GM12878 (cell line): Measurements from ENCODE around the gene CDC42SE2. TPM values are rescaled to one million over a fixed set of nuclear protein-coding genes. Genes with fewer than 3 reads are reported as not detected.

Experiments
- ATAC-seq: fragments of 200-7000 bp; cut with Tn5 transposase; 3 replicates; pipeline ENCODE4 v1.9.1; 2020; ENCODE audit warnings: mild to moderate bottlenecking, moderate library complexity
- BruUV-seq: library from RNA; stranded (reverse); fragments of 400-500 nt; replicated peaks from 2 replicates; lab custom pipeline; 2021; lab: Mats Ljungman, UMichigan
- CTCF ChIA-PET: fragments of 300-600 bp; sonication (Branson Sonifier 250); formaldehyde crosslinking; extraction: SDS; loops from one replicate; lab custom pipeline; 2021; ENCODE audit warnings: inconsistent platforms; lab: Yijun Ruan, JAX
- POLR2A ChIA-PET: fragments of 350-600 bp; formaldehyde crosslinking; extraction: SDS; loops from one replicate; lab custom pipeline; 2021; ENCODE audit warnings: inconsistent platforms; lab: Charles Lee
- RAD21 ChIA-PET: fragments of 300-600 bp; sonication (Branson Sonifier 250); formaldehyde crosslinking; loops from one replicate; lab custom pipeline; 2023; ENCODE audit warnings: antibody characterized with exemption; ENCODE audit not compliant: unreplicated experiment; lab: Charles Lee
- SMC1A ChIA-PET: fragments of 300-600 bp; sonication (Branson Sonifier 250); formaldehyde crosslinking; loops from one replicate; lab custom pipeline; 2023; ENCODE audit not compliant: unreplicated experiment, uncharacterized antibody; lab: Charles Lee
- DNase-seq: peaks from one replicate; pipeline ENCODE4 v3.0.0-alpha.2; 2011; ENCODE audit warnings: low read depth, low spot score
- FAIRE-seq: peaks from 3 replicates; lab custom pipeline; 2011; peaks lifted over from hg19 to GRCh38; lab: Jason Lieb, UNC
- H2AFZ ChIP-seq: 2 replicates; pipeline ENCODE4 v1.6.0; 2011; ENCODE audit warnings: low read depth, low read length, control low read depth; ENCODE audit not compliant: control insufficient read depth
- H3K27ac ChIP-seq: 2 replicates; pipeline ENCODE4 v1.5.1; 2011; ENCODE audit warnings: control low read depth; ENCODE audit not compliant: control insufficient read depth, insufficient read depth
- H3K27me3 ChIP-seq, 2 experiments: replicated peaks in 1 of 2; 2 replicates each; pipeline versions ENCODE4 v1.6.0 to v1.6.1; 2011; ENCODE audit warnings: low read length in 1 of 2; ENCODE audit not compliant: control insufficient read depth in 2 of 2, insufficient read depth in 2 of 2
- H3K36me3 ChIP-seq, 2 experiments: 2 replicates each; pipeline ENCODE4 v1.5.1; 2011; ENCODE audit warnings: low read length in 1 of 2; ENCODE audit not compliant: control insufficient read depth in 2 of 2, insufficient read depth in 2 of 2
- H3K4me1 ChIP-seq: 2 replicates; pipeline ENCODE4 v1.6.1; 2011; ENCODE audit warnings: mild to moderate bottlenecking, low read length, moderate library complexity, mixed read lengths; ENCODE audit not compliant: control insufficient read depth, insufficient read depth
- H3K4me2 ChIP-seq: 2 replicates; pipeline ENCODE4 v1.6.0; 2011; ENCODE audit warnings: control low read depth; ENCODE audit not compliant: control insufficient read depth, insufficient read depth
- H3K4me3 ChIP-seq: fragments of 200-600 bp; sonication (generic); 2 replicates; pipeline ENCODE4 v1.5.1; 2016
- H3K79me2 ChIP-seq: 2 replicates; pipeline ENCODE4 v1.6.0; 2011; ENCODE audit warnings: low read length; ENCODE audit not compliant: control insufficient read depth, insufficient read depth
- H3K9ac ChIP-seq: 2 replicates; pipeline ENCODE4 v1.8.0; 2011; ENCODE audit warnings: low read length, control low read depth, mixed read lengths; ENCODE audit not compliant: control insufficient read depth, insufficient read depth
- H3K9me3 ChIP-seq: replicated peaks from 3 replicates; pipeline ENCODE4 v1.5.1; 2011; ENCODE audit warnings: mild to moderate bottlenecking, low read length; ENCODE audit not compliant: control insufficient read depth, insufficient read depth
- H4K20me1 ChIP-seq: 2 replicates; pipeline ENCODE4 v1.6.0; 2011; ENCODE audit not compliant: control insufficient read depth, insufficient read depth
- BACH1 ChIP-seq: fragments of 450-650 bp; IDR thresholded peaks from 2 replicates; pipeline ENCODE4 v1.6.1; 2017; ENCODE audit warnings: mild to moderate bottlenecking, borderline replicate concordance
- EGR1 ChIP-seq, 2 experiments: IDR thresholded peaks; 1 replicate in 1 of 2; 2 replicates in 1 of 2; pipeline ENCODE4 v1.6.1; 2011 to 2012; ENCODE audit warnings: low read depth in 2 of 2, low read length in 2 of 2, borderline replicate concordance in 1 of 2, mild to moderate bottlenecking in 1 of 2, moderate library complexity in 1 of 2
- FOXM1 ChIP-seq: IDR thresholded peaks from 2 replicates; pipeline ENCODE4 v1.6.1; 2012; ENCODE audit warnings: low read depth, mild to moderate bottlenecking, inconsistent platforms, low read length, moderate library complexity
- MAX ChIP-seq: IDR thresholded peaks from 2 replicates; pipeline ENCODE4 v1.6.1; 2012; ENCODE audit warnings: low read depth, low read length, improper control_type of control experiment
- MLLT1 ChIP-seq: fragments of 450-650 bp; IDR thresholded peaks from 2 replicates; pipeline ENCODE4 v1.6.1; 2016; ENCODE audit warnings: mild to moderate bottlenecking
- NFYB ChIP-seq: IDR thresholded peaks from 2 replicates; pipeline ENCODE4 v1.6.1; 2011; ENCODE audit warnings: low read depth, mild to moderate bottlenecking, low read length, improper control_type of control experiment, moderate library complexity; ENCODE audit not compliant: insufficient read depth
- RAD21 ChIP-seq: IDR thresholded peaks from 2 replicates; pipeline ENCODE4 v1.6.1; 2011; ENCODE audit warnings: mild to moderate bottlenecking, low read depth, low read length, moderate library complexity; ENCODE audit not compliant: insufficient read depth
- SMARCA5 ChIP-seq: fragments of 450-650 bp; IDR thresholded peaks from 2 replicates; pipeline ENCODE4 v1.6.1; 2017; ENCODE audit warnings: mild to moderate bottlenecking
- ZSCAN29 ChIP-seq: fragments of 450-650 bp; IDR thresholded peaks from 2 replicates; pipeline ENCODE4 v1.6.1; 2017; ENCODE audit warnings: mild to moderate bottlenecking, moderate library complexity
- WGBS: methylation state at CpG from one replicate; pipeline ENCODE4 v1.1.6; 2016; ENCODE audit warnings: low lambda C conversion rate; ENCODE audit not compliant: insufficient replicate concordance, insufficient coverage; ENCODE audit errors: missing lambda C conversion rate; 5-methylcytosine and 5-hydroxymethylcytosine counted together
- in situ Hi-C: fragments of 300-500 bp; cut with MboI; formaldehyde crosslinking; loops from 9 replicates; pipeline ENCODE4 v1.14.3; 2018; ENCODE audit warnings: mixed read lengths
- intact Hi-C: fragments of 100-400 bp; cut with micrococcal nuclease; formaldehyde crosslinking; loops from one replicate; pipeline ENCODE4 v1.14.2; 2022; ENCODE audit not compliant: unreplicated experiment
- polyA plus RNA-seq, 11 experiments: library from polyadenylated mRNA; depleted of rRNA in 4 of 11; unstranded in 6 of 11; stranded (reverse) in 5 of 11; fragments of >200 nt; fragmentation: Nextera tagmentation in 4 of 11; fragmentation: Illumina TruSeq in 1 of 11; extraction: Ambion mirVana in 4 of 11; extraction: Trizol in 1 of 11; gene quantifications; 1 replicate in 1 of 11; 2 replicates in 10 of 11; pipeline versions ENCODE4 v1.2.1 to v1.2.3, GENCODE V29; 2011 to 2016; ENCODE audit warnings: inconsistent platforms in 2 of 11, missing spikeins in 2 of 11, low read depth in 1 of 11
- total RNA-seq, 4 experiments: library from RNA; depleted of rRNA in 3 of 4; stranded (reverse); fragments of >200 nt in 3 of 4; fragmentation: Illumina TruSeq in 1 of 4; extraction: Trizol in 1 of 4; gene quantifications; 2 replicates each; pipeline versions ENCODE4 v1.2.1 to v1.2.3, GENCODE V29; 2013 to 2021
- TF ChIP-seq, protein P1 (sequence below): fragments of 150-350 bp; IDR thresholded peaks from 2 replicates; pipeline ENCODE4 v1.6.1; 2014; ENCODE audit warnings: mild to moderate bottlenecking, low read depth, low read length
- TF ChIP-seq, protein P2 (sequence below): fragments of 450-650 bp; IDR thresholded peaks from 2 replicates; pipeline ENCODE4 v1.6.1; 2017; ENCODE audit warnings: borderline replicate concordance
- TF ChIP-seq, protein P3 (sequence below), 3 experiments: IDR thresholded peaks in 2 of 3; conservative IDR thresholded peaks in 1 of 3; 2 replicates each; pipeline ENCODE4 v1.5.1; 2011; ENCODE audit warnings: low read depth in 3 of 3, low read length in 3 of 3, mild to moderate bottlenecking in 3 of 3, control low read depth in 2 of 3, moderate library complexity in 2 of 3, inconsistent platforms in 1 of 3, mixed read lengths in 1 of 3; ENCODE audit not compliant: control insufficient read depth in 2 of 3, insufficient read depth in 1 of 3; ENCODE audit errors: extremely low read depth in 1 of 3

The CDC42SE2 gene
- total and polyA plus RNA-seq, 10 of the 15 experiments (the other 5 are each of a cell fraction or from before 2014, with no cell fraction given): 57.0 to 148 (median 80.3) TPM

DNA sequence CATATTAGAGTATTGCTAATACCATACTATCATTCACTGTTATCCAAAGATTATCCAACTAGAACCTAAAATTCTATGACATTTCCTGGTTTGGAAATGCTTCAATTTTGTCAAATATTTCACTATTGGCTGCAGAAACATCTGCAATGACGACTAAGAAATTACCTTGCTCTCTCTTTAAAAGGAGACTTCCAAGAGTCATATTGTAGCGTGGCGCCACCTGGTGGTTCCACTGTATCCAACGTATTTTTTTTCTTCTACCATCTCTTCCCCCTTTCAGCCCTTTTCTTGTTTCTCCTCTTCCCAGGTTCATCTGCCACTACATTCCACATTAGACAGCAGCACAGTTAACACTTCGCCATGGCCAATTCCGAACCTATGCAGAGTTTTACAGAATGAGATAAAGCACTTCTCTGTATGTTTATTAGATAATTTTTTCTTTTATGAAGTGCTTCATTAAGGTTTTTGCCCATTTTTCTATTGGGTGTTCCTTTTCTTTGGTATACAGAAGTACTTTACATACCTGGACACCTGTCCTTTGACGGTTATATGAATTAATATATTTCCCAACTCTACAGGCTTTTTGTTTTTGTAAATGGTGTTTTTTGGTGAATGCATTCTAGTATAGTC, 153.5 kb downstream of the CDC42SE2 start:
- ChIA-PET SMC1A (interaction anchor here (0.9 to 3.6 kb wide), 5 partner anchors 22 to 151 kb away, joined by 3 to 27 read pairs (median 18); no protein-coding TSS in a partner anchor), RAD21 (interaction anchor here (0.7 to 1.8 kb wide), 5 partner anchors 23 to 546 kb away, joined by 3 to 13 read pairs (median 4); no protein-coding TSS in a partner anchor), CTCF (interaction anchor here (0.7 to 1.7 kb wide), 7 partner anchors 9 to 270 kb away, joined by 3 to 8 read pairs (median 4); no protein-coding TSS in a partner anchor), POLR2A (interaction anchor here (1.0 kb wide), 1 partner anchor 152 kb away, joined by 3 read pairs; no protein-coding TSS in a partner anchor)
- no peaks in the 10 kb centered on the region for H3K9me3 ChIP-seq
- H4K20me1 ChIP-seq: no peaks in the 10 kb centered on the region
- in situ Hi-C loops (loop anchor here (10.0 to 25.0 kb wide), 2 partner anchors 553 to 1305 kb away; no protein-coding TSS in a partner anchor), intact Hi-C loops (loop anchor here (1.0 to 5.0 kb wide), 8 partner anchors 23 to 1310 kb away; partner anchors contain the start of gene HINT1)
- no peak overlapping the region for H3K4me3 ChIP-seq
- peaks cover 18% of the 10 kb centered on the region for H3K4me1 ChIP-seq
- WGBS: 0% methylated on average over 7 of the region's 7 CpGs
- BruUV-seq: TSS peak; percentile 35
- FAIRE-seq (no peak), ATAC-seq (peak; percentile 65), DNase-seq (peak; percentile 34)
- H3K4me2 ChIP-seq: peak overlapping the region; percentile 72; the same call in 1 of the 2 replicates
- H2AFZ ChIP-seq: no peak overlapping the region
- no peaks in the 10 kb centered on the region for H3K79me2 ChIP-seq
- H3K27me3 ChIP-seq: no peaks in the 10 kb centered on the region
- H3K36me3 ChIP-seq: peaks cover 0 to 10% of the 10 kb centered on the region in 2 experiments; a peak in 1 of 4 replicates
- no peak overlapping the region for H3K9ac ChIP-seq
- H3K27ac ChIP-seq: no peak overlapping the region
- TF ChIP-seq ZSCAN29 (no peak), NFYB (no peak), MAX (no peak), FOXM1 (peak; percentile 18; the same call in 1 of the 2 replicates), BACH1 (no peak), EGR1 (IDR thresholded peaks at IDR 0.05; ENCODE audit: borderline replicate concordance in 1 of 2, low read depth in 2 of 2, low read length in 2 of 2) (no peak), SMARCA5 (0 out of 2 replicates have a peak, but pooled peaks have one; percentile 67), RAD21 (peak; percentile 82), MLLT1 (no peak)
- TF ChIP-seq, protein P1, sequence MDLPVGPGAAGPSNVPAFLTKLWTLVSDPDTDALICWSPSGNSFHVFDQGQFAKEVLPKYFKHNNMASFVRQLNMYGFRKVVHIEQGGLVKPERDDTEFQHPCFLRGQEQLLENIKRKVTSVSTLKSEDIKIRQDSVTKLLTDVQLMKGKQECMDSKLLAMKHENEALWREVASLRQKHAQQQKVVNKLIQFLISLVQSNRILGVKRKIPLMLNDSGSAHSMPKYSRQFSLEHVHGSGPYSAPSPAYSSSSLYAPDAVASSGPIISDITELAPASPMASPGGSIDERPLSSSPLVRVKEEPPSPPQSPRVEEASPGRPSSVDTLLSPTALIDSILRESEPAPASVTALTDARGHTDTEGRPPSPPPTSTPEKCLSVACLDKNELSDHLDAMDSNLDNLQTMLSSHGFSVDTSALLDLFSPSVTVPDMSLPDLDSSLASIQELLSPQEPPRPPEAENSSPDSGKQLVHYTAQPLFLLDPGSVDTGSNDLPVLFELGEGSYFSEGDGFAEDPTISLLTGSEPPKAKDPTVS: no peak
- TF ChIP-seq, protein P2, sequence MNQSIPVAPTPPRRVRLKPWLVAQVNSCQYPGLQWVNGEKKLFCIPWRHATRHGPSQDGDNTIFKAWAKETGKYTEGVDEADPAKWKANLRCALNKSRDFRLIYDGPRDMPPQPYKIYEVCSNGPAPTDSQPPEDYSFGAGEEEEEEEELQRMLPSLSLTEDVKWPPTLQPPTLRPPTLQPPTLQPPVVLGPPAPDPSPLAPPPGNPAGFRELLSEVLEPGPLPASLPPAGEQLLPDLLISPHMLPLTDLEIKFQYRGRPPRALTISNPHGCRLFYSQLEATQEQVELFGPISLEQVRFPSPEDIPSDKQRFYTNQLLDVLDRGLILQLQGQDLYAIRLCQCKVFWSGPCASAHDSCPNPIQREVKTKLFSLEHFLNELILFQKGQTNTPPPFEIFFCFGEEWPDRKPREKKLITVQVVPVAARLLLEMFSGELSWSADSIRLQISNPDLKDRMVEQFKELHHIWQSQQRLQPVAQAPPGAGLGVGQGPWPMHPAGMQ: no peak
- TF ChIP-seq, protein P3, sequence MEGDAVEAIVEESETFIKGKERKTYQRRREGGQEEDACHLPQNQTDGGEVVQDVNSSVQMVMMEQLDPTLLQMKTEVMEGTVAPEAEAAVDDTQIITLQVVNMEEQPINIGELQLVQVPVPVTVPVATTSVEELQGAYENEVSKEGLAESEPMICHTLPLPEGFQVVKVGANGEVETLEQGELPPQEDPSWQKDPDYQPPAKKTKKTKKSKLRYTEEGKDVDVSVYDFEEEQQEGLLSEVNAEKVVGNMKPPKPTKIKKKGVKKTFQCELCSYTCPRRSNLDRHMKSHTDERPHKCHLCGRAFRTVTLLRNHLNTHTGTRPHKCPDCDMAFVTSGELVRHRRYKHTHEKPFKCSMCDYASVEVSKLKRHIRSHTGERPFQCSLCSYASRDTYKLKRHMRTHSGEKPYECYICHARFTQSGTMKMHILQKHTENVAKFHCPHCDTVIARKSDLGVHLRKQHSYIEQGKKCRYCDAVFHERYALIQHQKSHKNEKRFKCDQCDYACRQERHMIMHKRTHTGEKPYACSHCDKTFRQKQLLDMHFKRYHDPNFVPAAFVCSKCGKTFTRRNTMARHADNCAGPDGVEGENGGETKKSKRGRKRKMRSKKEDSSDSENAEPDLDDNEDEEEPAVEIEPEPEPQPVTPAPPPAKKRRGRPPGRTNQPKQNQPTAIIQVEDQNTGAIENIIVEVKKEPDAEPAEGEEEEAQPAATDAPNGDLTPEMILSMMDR (IDR thresholded peaks at IDR 0.05 in 2 of 3, conservative IDR thresholded peaks at IDR 0.05 in 1 of 3; ENCODE audit: control insufficient read depth in 2 of 3, extremely low read depth in 1 of 3, insufficient read depth in 1 of 3, low read depth in 3 of 3, low read length in 3 of 3): peak; percentile 65 to 77 (median 75)
